Pancreas (tissue), 10 donors: Measurements from ENCODE around the gene PERM1. TPM values are rescaled to one million over a fixed set of nuclear protein-coding genes. Genes with fewer than 3 reads are reported as not detected.

ENCODE experiments used
- ATAC-seq, 4 donors: fragments of 200-7000 bp; cut with Tn5 transposase; one replicate each; pipeline versions ENCODE4 v1.8.0 to v1.9.1; 2020; ENCODE audit warnings: mild to moderate bottlenecking in 4 of 4, moderate library complexity in 4 of 4
- DNase-seq, 6 donors: peaks; one replicate each; pipeline ENCODE4 v3.0.0-alpha.2; 2020
- FAIRE-seq: peaks from 2 replicates; lab custom pipeline; 2012; peaks lifted over from hg19 to GRCh38; lab: Jason Lieb, UNC
- H3K27ac ChIP-seq, 4 donors: fragments of 200-600 bp; sonication (generic); 1 replicate in 3 of 4; 2 replicates in 1 of 4; pipeline versions ENCODE4 v1.5.0 to v1.8.0; 2020
- H3K27me3 ChIP-seq, 4 donors: fragments of 200-600 bp; one replicate each; pipeline ENCODE4 v1.8.0; 2021
- H3K36me3 ChIP-seq, 3 donors: fragments of 200-600 bp; sonication (generic) in 1 of 3; one replicate each; pipeline versions ENCODE4 v1.5.0 to v1.8.0; 2020 to 2021
- H3K4me1 ChIP-seq, 3 donors: fragments of 200-600 bp; one replicate each; pipeline ENCODE4 v1.8.0; 2021
- H3K4me3 ChIP-seq, 4 donors: fragments of 200-600 bp; sonication (generic) in 2 of 4; one replicate each; pipeline versions ENCODE4 v1.5.0 to v1.8.0; 2020 to 2021
- H3K9me3 ChIP-seq, 4 donors: fragments of 200-600 bp; one replicate each; pipeline ENCODE4 v1.8.0; 2021
- WGBS, 2 donors: extraction: QIAGEN DNeasy Blood & Tissue Kit; methylation state at CpG; one replicate each; pipeline ENCODE4 v1.1.7; 2013; 5-methylcytosine and 5-hydroxymethylcytosine counted together
- intact Hi-C, 3 donors: fragments of 100-400 bp; cut with DNase I; formaldehyde crosslinking; loops; one replicate each; pipeline versions ENCODE4 v1.11.1 to v1.14.2; 2022
- polyA plus RNA-seq, 2 donors: library from polyadenylated mRNA; stranded (reverse); fragments of 200-250 nt; gene quantifications; one replicate each; pipeline ENCODE4 v1.2.3, GENCODE V29; 2013
- total RNA-seq, 6 donors: library from RNA; stranded (reverse); fragmentation: NEBNext Ultra II Directional in 4 of 6; extraction: Animal tissue kit (Norgen Biotek cat#: 25700) in 4 of 6; gene quantifications; one replicate each; pipeline versions ENCODE4 v1.2.1 to v1.2.4, GENCODE V29; 2021 to 2023
- TF ChIP-seq, protein P1 (sequence below), 4 donors: fragments of 200-600 bp; sonication (generic) in 3 of 4; IDR thresholded peaks; one replicate each; pipeline versions ENCODE4 v1.5.0 to v1.8.0; 2021; ENCODE audit warnings: antibody characterized with exemption in 4 of 4
- donor health status: healthy with polysubstance abuse.
- donor health status: DM: no; HTN: no; CAD: no; lungs with moderate emphysema.
- donor health status: DM: no; HTN: no; CAD: no.
- donor health status: control.
- donor health status: control.
- donor health status: Bipolar disorder and iron deficiency.
- donor health status: DM: yes; HTN: yes; CAD: no.
- donor health status: DM: no; HTN: no; CAD: no.
- donor health status: DM: no; HTN: no; CAD: no.
- donor health status: DM: yes; HTN: yes; CAD: no.

PERM1 gene
- total and polyA plus RNA-seq, 8 donors: 0.04 to 0.35 (median 0.24) TPM; not detected in 4

DNA sequence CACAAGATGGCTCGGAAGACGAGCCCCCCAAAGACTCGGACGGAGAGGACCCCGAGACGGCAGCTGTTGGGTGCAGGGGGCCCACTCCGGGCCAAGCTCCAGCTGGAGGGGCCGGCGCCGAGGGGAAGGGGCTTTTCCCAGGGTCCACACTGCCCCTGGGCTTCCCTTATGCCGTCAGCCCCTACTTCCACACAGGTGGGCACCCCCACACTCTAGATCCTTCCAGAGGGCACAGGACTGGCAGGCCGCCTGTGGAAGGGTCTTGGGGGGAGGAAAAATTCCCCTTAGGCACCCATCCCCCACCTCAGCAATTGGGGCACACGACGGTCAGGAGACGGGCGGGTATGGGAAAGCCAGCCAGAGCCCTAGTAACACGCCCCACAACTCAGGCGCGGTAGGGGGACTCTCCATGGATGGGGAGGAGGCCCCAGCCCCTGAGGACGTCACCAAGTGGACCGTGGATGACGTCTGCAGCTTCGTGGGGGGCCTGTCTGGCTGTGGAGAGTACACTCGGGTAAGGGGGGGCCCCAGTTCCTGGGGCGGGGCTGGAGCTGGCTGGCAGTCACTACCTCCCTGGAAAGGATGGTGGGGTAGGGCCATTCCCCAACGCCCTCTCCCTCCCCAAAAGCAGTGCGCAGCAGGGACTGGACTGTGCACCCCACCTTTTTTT, 38.9 kb downstream of the PERM1 start:
- H3K36me3 ChIP-seq: peaks cover 2 to 26% (median 10%) of the 10 kb centered on the region in 3 donors
- H3K27me3 ChIP-seq: peaks cover 0 to 11% (median 5%) of the 10 kb centered on the region in 4 donors
- peak overlapping the region in 1 of 4 donors; percentile 22 for H3K27ac ChIP-seq
- peak in 2 of 4 donors; percentile 7 to 30 for ATAC-seq
- TF ChIP-seq, protein P1, sequence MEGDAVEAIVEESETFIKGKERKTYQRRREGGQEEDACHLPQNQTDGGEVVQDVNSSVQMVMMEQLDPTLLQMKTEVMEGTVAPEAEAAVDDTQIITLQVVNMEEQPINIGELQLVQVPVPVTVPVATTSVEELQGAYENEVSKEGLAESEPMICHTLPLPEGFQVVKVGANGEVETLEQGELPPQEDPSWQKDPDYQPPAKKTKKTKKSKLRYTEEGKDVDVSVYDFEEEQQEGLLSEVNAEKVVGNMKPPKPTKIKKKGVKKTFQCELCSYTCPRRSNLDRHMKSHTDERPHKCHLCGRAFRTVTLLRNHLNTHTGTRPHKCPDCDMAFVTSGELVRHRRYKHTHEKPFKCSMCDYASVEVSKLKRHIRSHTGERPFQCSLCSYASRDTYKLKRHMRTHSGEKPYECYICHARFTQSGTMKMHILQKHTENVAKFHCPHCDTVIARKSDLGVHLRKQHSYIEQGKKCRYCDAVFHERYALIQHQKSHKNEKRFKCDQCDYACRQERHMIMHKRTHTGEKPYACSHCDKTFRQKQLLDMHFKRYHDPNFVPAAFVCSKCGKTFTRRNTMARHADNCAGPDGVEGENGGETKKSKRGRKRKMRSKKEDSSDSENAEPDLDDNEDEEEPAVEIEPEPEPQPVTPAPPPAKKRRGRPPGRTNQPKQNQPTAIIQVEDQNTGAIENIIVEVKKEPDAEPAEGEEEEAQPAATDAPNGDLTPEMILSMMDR (IDR thresholded peaks at IDR 0.05): no peak
- H3K4me1 ChIP-seq: peaks cover 8 to 19% (median 18%) of the 10 kb centered on the region in 3 donors
- 10 to 11% methylated on average over 17 to 27 of the region's 27 CpGs for whole genome bisulfite sequencing, 2 donors
- no peaks in the 10 kb centered on the region for H3K9me3 ChIP-seq
- FAIRE-seq: no peak
- DNase-seq: no peak
- peak overlapping the region in 1 of 4 donors; percentile 41 for H3K4me3 ChIP-seq
- intact Hi-C loops: no loop called here

- H3K4me1 ChIP-seq: peaks cover 8 to 19% (median 18%) of the 10 kb centered on the region in 3 donors
- peaks cover 0 to 11% (median 5%) of the 10 kb centered on the region in 4 donors for H3K27me3 ChIP-seq
- peak in 1 of 6 donors; percentile 39 for DNase-seq
- H3K36me3 ChIP-seq: peaks cover 0 to 20% (median 4%) of the 10 kb centered on the region in 3 donors
- FAIRE-seq: no peak
- 1 to 2% methylated on average over 36 to 48 of the region's 48 CpGs for WGBS, 2 donors
- ATAC-seq: peak in 1 of 4 donors; percentile 2
- intact Hi-C loops: no loop called here
- H3K4me3 ChIP-seq: peak overlapping the region in 2 of 4 donors; percentile 25 to 41
- no peaks in the 10 kb centered on the region for H3K9me3 ChIP-seq
- H3K27ac ChIP-seq: peak overlapping the region in 1 of 4 donors; percentile 22
- TF ChIP-seq, protein P1 (IDR thresholded peaks at IDR 0.05): no peak
Measured at GRCh38 chr1:942411-942821, 39.5 kb downstream of the PERM1 start.

- WGBS, 2 donors: 0 to 1% methylated on average over 45 to 98 of the region's 98 CpGs
- FAIRE-seq (no peak), DNase-seq (peak in 5 of 6 donors; percentile 46 to 82 (median 57)), ATAC-seq (peak; percentile 22 to 50 (median 47))
- peak overlapping the region in 3 of 4 donors; percentile 15 to 41 (median 25) for H3K4me3 ChIP-seq
- H3K27me3 ChIP-seq: peaks cover 0 to 11% (median 5%) of the 10 kb centered on the region in 4 donors
- peak overlapping the region in 1 of 4 donors; percentile 22 for H3K27ac ChIP-seq
- H3K36me3 ChIP-seq: peaks cover 0 to 16% (median 0%) of the 10 kb centered on the region in 3 donors
- H3K9me3 ChIP-seq: no peaks in the 10 kb centered on the region
- H3K4me1 ChIP-seq: peaks cover 8 to 19% (median 18%) of the 10 kb centered on the region in 3 donors
- TF ChIP-seq, protein P1 (IDR thresholded peaks at IDR 0.05): no peak
- intact Hi-C loops: no loop called here
Measured at GRCh38 chr1:941588-942383, 40.1 kb downstream of the PERM1 start.

DNA sequence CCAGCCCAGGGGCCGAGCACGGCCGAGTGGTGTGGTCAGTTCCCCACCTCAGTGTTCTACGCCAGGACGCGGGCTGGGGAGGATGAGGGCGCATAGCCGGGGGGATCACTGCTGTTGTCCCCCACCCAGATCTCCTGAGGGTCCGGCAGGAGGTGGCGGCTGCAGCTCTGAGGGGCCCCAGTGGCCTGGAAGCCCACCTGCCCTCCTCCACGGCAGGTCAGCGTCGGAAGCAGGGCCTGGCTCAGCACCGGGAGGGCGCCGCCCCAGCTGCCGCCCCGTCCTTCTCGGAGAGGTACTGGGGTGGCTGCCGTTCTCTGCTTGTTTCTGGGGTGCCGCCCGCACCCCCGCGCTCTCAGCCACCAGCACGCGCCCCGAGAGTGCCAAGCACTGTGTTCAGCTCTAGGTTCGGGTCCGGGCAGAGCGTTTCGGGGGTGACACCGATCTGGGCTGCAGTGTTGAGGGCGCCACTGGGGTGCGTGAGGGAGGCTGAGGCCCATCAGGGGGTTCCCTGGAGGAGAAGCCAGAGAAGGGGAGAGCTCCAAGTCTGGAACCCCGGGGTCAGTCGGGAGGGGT, 40.8 kb downstream of the PERM1 start:
- intact Hi-C loops: no loop called here
- Histone ChIP-seq H3K27me3 (peaks cover 0 to 11% (median 5%) of the 10 kb centered on the region in 4 donors), H3K4me3 (peak overlapping the region in 2 of 4 donors; percentile 26 to 41), H3K4me1 (peaks cover 8 to 19% (median 18%) of the 10 kb centered on the region in 3 donors), H3K36me3 (peaks cover 0 to 10% (median 0%) of the 10 kb centered on the region in 3 donors), H3K9me3 (no peaks in the 10 kb centered on the region), H3K27ac (peak overlapping the region in 1 of 4 donors; percentile 2)
- peak in 2 of 4 donors; percentile 4 to 5 for ATAC-seq
- TF ChIP-seq, protein P1 (IDR thresholded peaks at IDR 0.05): no peak
- 5 to 6% methylated on average over 36 of the region's 36 CpGs for WGBS, 2 donors
- DNase-seq: no peak
- FAIRE-seq: no peak
